ENCODE results near the gene ARHGAP8. TPM values are rescaled to one million over a fixed set of nuclear protein-coding genes. Genes with fewer than 3 reads are reported as not detected.

ARHGAP8 gene
- polyA plus RNA-seq, 3 donors, result 0.03 TPM; not detected in 2

DNA sequence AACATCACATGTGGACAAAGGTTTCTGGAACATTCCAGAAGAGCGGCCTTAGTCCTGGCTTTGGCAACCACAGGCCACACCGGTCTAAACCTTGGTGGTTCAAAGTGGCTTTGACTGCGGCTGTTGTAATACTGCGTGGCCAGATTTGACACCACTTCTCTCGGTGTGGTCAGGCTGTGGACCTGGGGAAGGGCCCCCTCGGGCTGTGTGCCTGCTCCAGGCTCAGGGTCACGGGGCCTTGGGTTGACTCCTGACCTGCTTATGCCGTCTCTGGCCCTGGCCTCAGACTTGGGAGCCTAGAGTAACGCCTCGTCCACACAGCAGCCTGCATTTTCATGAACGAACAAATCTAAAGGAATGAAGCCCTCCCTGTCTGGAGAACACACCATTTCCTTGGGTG lies 139.4 kb downstream of the ARHGAP8 start:
- peaks cover 0 to 2% (median 1%) of the 10 kb centered on the region in 3 donors for H3K27me3 Mint-ChIP-seq (ENCODE audit: low read depth in 3 of 3)
- 91% methylated on average over 8 of the region's 11 CpGs for WGBS (ENCODE audit: insufficient coverage)
- Histone ChIP-seq H3K27me3 (ENCODE audit: control insufficient read depth in 2 of 2, insufficient read depth in 2 of 2, low read length in 2 of 2) (no peaks in the 10 kb centered on the region), H3K9me3 (replicated peaks in 1 of 2; ENCODE audit: control insufficient read depth in 1 of 2, insufficient read depth in 1 of 2, low read length in 2 of 2) (no peaks in the 10 kb centered on the region), H3K9ac (ENCODE audit: insufficient read depth, low read length, poor library complexity, severe bottlenecking) (no peak overlapping the region), H4K20me1 (ENCODE audit: insufficient read depth, low read length) (no peaks in the 10 kb centered on the region), H3K4me2 (replicated peaks; ENCODE audit: extremely low read depth, low read length, poor library complexity, severe bottlenecking) (no peak overlapping the region), H3K36me3 (replicated peaks in 1 of 2; ENCODE audit: control insufficient read depth in 1 of 2, insufficient read depth in 2 of 2, low read length in 2 of 2) (no peaks in the 10 kb centered on the region), H3K4me1 (ENCODE audit: control insufficient read depth in 1 of 2, insufficient read depth in 2 of 2, low read length in 2 of 2) (no peaks in the 10 kb centered on the region), H3K79me2 (ENCODE audit: insufficient read depth, low read length) (no peaks in the 10 kb centered on the region), H2AFZ (ENCODE audit: insufficient read depth, low read depth, low read length, poor library complexity, severe bottlenecking) (no peak overlapping the region), H3K27ac (ENCODE audit: low read depth in 1 of 2, low read length in 2 of 2) (no peak overlapping the region), H3K4me3 (replicated peaks in 1 of 3; ENCODE audit: low read depth in 2 of 3, low read length in 3 of 3) (no peak overlapping the region)
- intact Hi-C loops (cut with micrococcal nuclease), result no loop called here
- H3K36me3 Mint-ChIP-seq, result no peaks in the 10 kb centered on the region
- TF ChIP-seq, protein P1, sequence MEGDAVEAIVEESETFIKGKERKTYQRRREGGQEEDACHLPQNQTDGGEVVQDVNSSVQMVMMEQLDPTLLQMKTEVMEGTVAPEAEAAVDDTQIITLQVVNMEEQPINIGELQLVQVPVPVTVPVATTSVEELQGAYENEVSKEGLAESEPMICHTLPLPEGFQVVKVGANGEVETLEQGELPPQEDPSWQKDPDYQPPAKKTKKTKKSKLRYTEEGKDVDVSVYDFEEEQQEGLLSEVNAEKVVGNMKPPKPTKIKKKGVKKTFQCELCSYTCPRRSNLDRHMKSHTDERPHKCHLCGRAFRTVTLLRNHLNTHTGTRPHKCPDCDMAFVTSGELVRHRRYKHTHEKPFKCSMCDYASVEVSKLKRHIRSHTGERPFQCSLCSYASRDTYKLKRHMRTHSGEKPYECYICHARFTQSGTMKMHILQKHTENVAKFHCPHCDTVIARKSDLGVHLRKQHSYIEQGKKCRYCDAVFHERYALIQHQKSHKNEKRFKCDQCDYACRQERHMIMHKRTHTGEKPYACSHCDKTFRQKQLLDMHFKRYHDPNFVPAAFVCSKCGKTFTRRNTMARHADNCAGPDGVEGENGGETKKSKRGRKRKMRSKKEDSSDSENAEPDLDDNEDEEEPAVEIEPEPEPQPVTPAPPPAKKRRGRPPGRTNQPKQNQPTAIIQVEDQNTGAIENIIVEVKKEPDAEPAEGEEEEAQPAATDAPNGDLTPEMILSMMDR (IDR thresholded peaks at IDR 0.05), result no peak
- peaks cover 0 to 1% (median 0%) of the 10 kb centered on the region in 7 donors for H3K9me3 Mint-ChIP-seq
- no peak overlapping the region for H3K4me3 Mint-ChIP-seq
- no peak for DNase-seq
- no peak overlapping the region for H3K27ac Mint-ChIP-seq
- no peaks in the 10 kb centered on the region for H3K4me1 Mint-ChIP-seq

DNA sequence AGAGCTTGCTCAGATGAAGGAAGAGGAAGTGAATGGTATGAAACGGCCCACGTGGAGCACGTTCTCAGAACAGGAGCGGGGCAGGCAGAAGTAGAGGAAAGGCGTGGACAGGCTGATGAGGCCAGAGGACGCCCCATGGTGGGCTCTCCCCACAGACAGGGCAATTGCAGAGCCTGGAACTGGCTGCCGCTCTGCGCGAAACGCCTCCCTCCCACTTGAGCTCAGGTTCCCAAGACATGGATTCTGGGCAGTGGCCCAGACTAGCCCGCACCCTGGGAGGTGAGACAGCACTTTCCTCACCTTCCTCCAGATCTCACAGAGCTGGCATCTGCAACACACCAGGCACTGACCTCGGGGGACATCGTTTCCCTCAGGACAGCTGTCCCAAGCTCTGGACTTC lies 139.9 kb downstream of the ARHGAP8 start:
- no peak for DNase-seq

More for the DNA sequence above, 139.9 kb downstream of the ARHGAP8 start:
- H3K27ac ChIP-seq (ENCODE audit: low read depth in 1 of 2, low read length in 2 of 2), result no peak overlapping the region
- no peak overlapping the region for H3K9ac ChIP-seq (ENCODE audit: insufficient read depth, low read length, poor library complexity, severe bottlenecking)
- H3K4me1 ChIP-seq (ENCODE audit: control insufficient read depth in 1 of 2, insufficient read depth in 2 of 2, low read length in 2 of 2), result no peaks in the 10 kb centered on the region
- H4K20me1 ChIP-seq (ENCODE audit: insufficient read depth, low read length), result no peaks in the 10 kb centered on the region
- no peak overlapping the region for H3K27ac Mint-ChIP-seq
- no peak overlapping the region for H2AFZ ChIP-seq (ENCODE audit: insufficient read depth, low read depth, low read length, poor library complexity, severe bottlenecking)
- 65% methylated on average over 12 of the region's 13 CpGs for WGBS (ENCODE audit: insufficient coverage)
- no peaks in the 10 kb centered on the region for H3K4me1 Mint-ChIP-seq
- intact Hi-C loops (cut with micrococcal nuclease), result no loop called here
- H3K4me2 ChIP-seq (replicated peaks; ENCODE audit: extremely low read depth, low read length, poor library complexity, severe bottlenecking), result no peak overlapping the region
- H3K36me3 ChIP-seq (replicated peaks in 1 of 2; ENCODE audit: control insufficient read depth in 1 of 2, insufficient read depth in 2 of 2, low read length in 2 of 2), result no peaks in the 10 kb centered on the region
- no peak overlapping the region for H3K4me3 Mint-ChIP-seq
- peaks cover 0 to 4% (median 0%) of the 10 kb centered on the region in 7 donors for H3K9me3 Mint-ChIP-seq
- peaks cover 1 to 2% (median 1%) of the 10 kb centered on the region in 3 donors for H3K27me3 Mint-ChIP-seq (ENCODE audit: low read depth in 3 of 3)
- TF ChIP-seq, protein P1 (IDR thresholded peaks at IDR 0.05), result no peak
- H3K27me3 ChIP-seq (ENCODE audit: control insufficient read depth in 2 of 2, insufficient read depth in 2 of 2, low read length in 2 of 2), result no peaks in the 10 kb centered on the region
- no peaks in the 10 kb centered on the region for H3K9me3 ChIP-seq (replicated peaks in 1 of 2; ENCODE audit: control insufficient read depth in 1 of 2, insufficient read depth in 1 of 2, low read length in 2 of 2)
- H3K4me3 ChIP-seq (replicated peaks in 1 of 3; ENCODE audit: low read depth in 2 of 3, low read length in 3 of 3), result no peak overlapping the region
- no peaks in the 10 kb centered on the region for H3K36me3 Mint-ChIP-seq
- no peaks in the 10 kb centered on the region for H3K79me2 ChIP-seq (ENCODE audit: insufficient read depth, low read length)

All from CD14-positive monocyte (primary cell).